ENCODE results near the gene MGST3.
"Not testable (repeated sequence)": the region's sequence is repeated elsewhere in the genome, so short reads cannot be mapped to it uniquely, and the experiment has no call there.

Gene MGST3

GRCh38 chr1:165659581-165659895 lies 28.5 kb downstream of the MGST3 start:
- no peak for DNase-seq

GRCh38 chr1:165661703-165662102 lies 30.7 kb downstream of the MGST3 start:
- DNase-seq: no peak

DNA sequence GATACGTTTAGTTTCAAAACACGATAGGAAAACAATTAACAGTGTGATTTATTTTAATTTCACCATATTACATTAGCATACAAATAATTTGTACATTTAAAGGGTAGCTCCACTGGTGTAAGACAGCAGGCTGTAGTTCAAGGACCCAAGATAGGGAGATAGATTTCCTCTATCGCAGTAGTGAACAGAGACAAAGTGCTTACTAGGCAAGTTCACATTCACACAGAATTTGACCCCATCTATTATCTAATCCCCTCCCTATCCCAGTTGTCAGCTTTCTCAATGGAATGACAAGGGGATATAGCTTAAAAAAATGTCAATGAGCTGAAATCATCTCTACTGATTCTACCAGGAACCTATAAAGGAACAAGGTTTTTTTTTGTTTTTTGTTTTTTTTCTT lies 31.2 kb downstream of the MGST3 start:
- DNase-seq: no peak

DNA sequence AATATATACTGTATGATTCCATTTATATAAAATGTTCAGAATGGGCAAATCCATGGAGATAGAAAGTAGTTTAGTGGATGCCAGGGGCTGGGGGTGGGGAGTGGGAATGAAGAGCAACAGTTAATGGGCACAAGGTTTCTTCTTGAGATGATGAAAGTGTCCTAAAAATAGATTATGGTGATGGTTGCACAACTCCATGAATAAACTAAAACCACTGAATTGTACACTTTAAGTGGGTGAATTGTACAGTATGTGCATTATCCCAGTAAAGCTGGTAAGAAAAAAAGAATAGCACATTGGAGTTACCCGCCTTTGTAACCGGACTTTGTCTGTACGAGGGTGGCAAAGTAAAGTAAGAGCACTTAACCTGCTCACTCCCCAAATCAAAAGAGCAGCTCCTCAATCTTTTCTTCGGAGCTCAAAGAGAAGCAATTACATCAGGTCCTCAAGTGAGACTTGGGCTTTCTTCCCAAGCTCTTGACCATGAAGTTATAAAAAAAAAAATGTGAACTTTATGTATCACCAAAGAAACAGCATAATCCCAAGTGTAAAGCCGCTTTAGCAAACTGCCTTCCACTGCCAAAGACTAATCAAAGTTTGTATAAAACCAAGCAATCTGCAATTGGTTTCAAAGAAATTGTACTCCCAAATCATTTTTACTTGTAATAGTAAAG lies 35.3 kb downstream of the MGST3 start:
- DNase-seq: no peak

DNA sequence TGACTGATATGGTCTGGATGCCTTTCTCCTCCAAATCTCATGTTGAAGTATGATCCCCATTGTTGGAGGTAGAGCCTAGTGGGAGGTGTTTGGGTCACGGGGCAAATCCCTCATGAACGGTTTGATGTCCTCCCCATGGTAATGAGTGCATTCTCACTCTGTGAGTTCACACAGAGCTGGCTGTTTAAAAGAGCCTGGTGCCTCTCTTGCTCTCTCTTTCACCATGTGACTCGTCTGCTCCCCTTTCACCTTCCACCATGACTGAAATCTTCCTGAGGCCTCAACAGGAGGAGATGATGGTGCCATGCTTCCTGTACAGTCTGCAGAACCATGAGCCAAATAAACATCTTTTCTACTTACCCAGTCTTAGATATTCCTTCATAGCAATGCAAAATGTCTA lies 37.1 kb downstream of the MGST3 start:
- DNase-seq: no peak

GRCh38 chr1:165671526-165671925 lies 40.5 kb downstream of the MGST3 start:
- DNase-seq: no peak

- no peak for DNase-seq
These were observed 43.6 kb downstream of the MGST3 start for GRCh38 chr1:165674599-165674998.

DNA sequence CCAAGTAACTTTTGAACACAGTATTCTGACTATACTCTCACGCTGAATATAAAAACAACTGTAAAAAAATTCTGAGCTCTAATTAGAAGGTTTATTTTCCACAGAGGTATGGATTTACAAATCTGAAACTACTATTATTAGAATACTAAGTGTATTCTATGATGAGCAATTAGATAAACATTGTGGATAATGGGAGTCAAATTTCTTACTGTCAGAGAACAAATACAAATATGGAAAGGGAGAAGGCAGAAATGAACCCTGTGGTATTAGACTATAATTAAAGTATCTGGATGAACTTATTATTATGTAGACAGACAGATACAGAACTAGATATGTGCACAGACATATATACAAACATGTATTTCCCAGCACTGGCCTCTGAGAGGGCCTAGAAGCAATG lies 44.8 kb downstream of the MGST3 start:
- no peak for DNase-seq

DNA sequence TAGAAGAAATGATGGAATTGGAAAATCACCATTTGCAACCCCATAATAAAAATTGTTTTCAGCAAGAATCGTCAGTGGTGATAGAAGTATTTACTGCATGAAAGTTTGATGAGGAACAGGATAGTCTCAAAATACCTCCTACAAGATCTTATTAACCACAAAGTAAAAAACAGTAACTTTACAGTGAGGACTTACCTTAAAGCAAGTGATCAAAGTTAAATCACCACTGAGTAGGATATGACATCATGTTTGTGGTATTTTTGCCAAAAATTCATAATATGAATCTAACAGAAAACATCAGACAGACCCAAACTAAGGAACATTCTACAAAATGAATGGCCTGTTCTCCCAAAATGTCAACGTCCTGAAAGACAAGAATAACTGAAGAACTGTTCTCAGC lies 47.5 kb downstream of the MGST3 start:
- no peak for DNase-seq

GRCh38 chr1:165679282-165680036 lies 48.4 kb downstream of the MGST3 start:
- no peak for DNase-seq

DNA sequence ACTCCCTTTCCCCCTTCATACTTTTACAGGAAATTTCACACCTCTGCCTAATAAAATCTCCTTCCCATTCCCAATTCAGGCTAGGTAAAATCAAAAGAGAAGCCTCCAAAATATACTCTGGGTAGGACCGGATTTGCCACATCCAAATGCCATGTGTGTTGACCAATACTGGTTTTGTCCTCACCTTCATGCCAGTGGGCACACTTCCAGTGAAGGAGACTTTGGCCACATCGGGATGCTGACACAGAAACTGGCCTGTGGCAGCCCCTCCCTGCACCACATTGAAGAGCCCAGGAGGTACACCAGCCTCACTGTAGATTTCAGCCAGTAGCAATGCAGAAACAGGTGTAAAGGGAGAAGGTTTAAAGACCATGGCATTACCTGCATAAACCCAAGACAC lies 49.3 kb downstream of the MGST3 start:
- no peak for DNase-seq

DNA sequence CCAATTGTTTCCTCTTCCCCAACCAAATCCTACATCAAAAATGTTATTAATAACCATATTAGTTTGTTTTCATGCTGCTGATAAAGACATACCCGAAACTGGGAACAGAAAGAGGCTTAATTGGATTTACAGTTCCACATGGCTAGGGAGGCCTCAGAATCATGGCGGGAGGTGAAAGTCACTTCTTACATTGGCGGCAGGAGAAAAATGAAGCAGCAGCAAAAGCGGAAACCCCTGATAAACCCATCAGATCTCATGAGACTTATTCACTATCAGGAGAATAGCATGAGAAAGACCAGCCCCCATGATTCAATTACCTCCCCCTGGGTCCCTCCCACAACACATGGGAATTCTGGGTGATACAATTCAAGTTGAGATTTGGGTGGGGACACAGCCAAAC lies 49.7 kb downstream of the MGST3 start:
- not testable (repeated sequence) for DNase-seq

- no peak for DNase-seq
These were observed 52.9 kb downstream of the MGST3 start for GRCh38 chr1:165683848-165684485.

DNA sequence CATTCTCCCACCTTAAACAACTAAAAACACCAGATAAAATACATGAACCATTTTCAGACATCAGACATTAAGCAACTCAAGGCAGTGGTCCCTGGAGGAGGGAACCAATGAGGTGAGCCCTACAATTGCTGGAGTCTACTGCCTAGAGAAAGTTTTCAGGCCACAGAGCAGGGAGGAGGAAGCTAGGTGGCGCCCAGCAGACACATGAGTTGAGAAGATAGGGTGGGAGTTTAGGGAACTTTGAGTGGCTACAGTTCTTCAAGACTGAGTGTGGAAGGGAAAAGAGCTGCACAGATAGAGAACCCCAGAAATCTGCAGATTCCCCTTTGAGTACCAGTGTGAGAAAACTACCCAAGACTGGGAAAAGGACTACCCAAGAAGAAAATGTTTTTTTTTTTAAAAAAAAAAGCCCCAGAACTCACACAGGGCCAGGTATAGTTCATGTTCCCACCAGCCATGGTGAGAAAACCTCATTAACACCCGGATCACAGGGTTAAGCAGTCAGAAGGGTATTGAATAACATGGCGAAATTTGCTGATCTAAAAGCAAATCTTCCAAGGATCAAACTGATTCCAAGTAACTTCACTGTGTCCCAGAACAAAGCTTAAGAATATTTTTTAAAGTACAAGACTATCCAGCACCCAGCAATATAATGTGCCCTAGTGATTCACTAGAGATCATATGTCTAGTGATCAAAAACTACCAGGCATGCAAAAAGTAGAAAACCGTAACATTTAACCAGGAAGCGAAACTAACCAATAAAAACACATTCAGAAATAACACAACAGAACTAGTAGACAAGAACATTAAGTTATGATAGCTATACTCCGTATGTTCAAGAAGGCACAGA lies 55.3 kb downstream of the MGST3 start:
- no peak for DNase-seq

- no peak for DNase-seq
These were observed 56.0 kb downstream of the MGST3 start for GRCh38 chr1:165686971-165687433.

GRCh38 chr1:165688046-165688445 lies 57.0 kb downstream of the MGST3 start:
- DNase-seq: no peak

- no peak for DNase-seq
These were observed 64.0 kb downstream of the MGST3 start for GRCh38 chr1:165695031-165695430.

DNA sequence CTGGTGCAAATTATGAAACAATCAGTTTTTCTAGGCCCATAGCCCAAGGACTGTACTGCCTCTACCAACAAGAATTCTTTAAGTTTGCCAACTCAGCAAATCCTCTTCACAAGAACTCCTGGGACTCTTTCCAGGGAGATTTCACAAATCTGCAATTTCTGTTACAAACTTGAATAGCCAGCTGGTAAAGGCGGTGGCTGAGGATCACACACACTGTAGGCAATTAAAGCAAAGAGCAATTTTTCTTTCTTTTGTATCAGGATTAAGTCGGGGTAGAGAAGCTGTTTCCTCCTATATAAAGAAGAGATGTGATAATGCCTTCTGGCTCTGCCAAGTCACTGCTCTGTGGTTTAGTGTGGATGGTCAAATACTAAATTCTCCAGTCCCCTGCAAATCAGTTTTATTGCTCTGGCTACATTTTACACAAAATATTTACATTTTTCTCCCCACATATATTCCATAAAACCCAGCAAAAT lies 65.6 kb downstream of the MGST3 start:
- DNase-seq: no peak

DNA sequence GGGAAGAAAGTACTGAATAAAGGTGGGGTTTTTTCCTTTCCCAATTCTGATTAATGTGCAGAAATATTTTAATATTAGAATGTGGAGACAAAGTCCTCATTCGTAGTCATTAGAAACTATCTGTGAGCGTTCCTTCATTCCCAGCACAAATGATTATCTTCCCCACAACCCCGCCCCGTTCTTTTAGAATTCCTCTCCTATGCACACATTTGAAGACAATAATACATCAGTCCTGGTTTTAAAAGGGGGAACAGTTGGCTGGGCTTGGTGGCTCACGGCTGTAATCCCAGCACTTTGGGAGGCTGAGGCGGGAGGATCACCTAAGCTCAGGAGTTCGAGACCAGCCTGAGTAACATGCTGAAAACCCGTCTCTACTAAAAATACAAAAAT lies 66.5 kb downstream of the MGST3 start:
- no peak for DNase-seq

DNA sequence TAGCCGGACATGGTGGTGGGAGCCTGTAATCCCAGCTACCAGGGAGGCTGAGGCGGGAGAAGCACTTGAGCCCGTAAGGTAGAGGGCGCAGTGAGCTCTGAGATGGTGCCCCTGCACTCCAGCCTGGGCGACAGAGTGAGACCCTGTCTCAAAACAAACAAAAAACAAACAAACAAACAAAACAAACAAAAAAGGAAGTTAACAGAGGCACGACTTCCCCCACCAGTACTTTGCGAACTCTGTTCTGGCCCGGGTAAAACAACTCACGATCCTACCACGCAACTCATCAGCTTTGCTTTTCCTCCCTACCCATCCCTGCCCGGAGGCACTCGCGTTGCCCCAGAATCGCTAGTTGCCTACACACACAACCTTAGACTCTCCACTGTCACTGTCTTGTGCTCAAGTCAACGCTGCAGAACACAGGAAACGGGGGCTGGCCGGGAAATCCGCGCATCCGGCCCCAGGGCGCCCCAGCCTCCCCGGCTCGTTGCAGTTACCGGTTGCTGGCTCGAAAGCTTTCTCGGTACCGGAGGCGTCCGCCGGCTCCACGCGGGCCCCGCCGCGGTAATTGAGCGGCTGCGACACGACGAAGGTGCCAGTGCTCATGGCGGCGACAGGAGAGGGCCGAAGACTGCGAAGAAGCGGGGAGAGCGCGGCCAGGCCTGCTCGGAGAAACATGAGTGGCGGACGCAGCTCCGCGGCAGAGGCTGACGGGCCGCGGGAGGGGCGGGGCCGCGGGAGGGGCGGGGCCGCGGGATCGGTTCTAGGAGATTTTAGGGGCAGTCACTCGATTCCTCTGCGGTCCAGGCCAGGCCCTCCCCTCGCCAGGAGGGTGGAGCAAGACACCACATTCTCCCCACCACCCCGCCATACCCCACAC lies 67.1 kb downstream of the MGST3 start, which contains the start of gene ALDH9A1:
ALDH9A1 (minus strand) TSS at position 682 of the 880 bp plus-strand sequence; CDS start at position 678, 4 bp downstream.
- peak; percentile 69 for DNase-seq

DNA sequence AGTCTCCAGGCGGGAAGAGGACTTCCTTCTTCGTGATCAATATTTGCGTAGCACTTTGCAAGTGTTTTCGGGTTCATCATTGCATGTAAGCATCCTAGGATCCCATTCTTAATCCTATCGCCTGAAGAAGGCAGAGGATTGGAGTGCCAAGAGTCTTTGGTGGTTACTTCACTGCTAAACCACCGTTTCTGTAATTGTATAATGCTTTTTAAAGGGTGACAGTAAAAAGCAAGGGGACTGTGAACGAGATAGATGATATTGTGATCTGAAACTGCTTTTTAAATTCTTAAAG lies 67.7 kb downstream of the MGST3 start:
- no peak for DNase-seq

DNA sequence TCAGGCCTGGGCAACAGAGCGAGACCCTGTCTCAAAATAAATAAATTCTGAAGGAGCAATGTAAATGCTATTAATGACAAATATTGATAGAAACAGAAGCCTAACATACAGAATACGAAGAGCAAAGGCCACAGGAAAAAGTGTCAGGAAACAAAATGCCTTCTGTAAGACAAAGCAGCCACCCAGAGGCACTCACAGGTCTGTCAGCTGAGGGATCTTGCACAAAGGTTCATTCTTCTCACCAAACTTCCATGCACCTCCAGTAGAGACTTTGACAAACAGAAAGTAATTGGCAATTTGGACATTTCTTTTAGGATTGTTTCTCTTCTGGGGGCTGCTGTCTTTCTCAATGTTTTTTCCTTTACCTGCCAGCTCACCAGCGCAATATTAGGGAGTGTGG lies 68.5 kb downstream of the MGST3 start:
- no peak for DNase-seq
